ENCODE data around the gene MAPT.
"Not testable (repeated sequence)": the region's sequence is repeated elsewhere in the genome, so short reads cannot be mapped to it uniquely, and the experiment has no call there.

MAPT gene

GRCh38 chr17:45861165-45861564 lies 33.2 kb upstream of the MAPT start:
- FAIRE-seq (no peak), DNase-seq (ENCODE audit: low spot score) (no peak)

- FAIRE-seq; DNase-seq (ENCODE audit: low spot score): not testable (repeated sequence)
These were observed 32.2 kb upstream of the MAPT start for GRCh38 chr17:45862127-45862526.

- DNase-seq (ENCODE audit: low spot score) (no peak), FAIRE-seq (no peak)
These were observed 30.3 kb upstream of the MAPT start for GRCh38 chr17:45863857-45864654.

- DNase-seq (ENCODE audit: low spot score), result no peak
- no peak for FAIRE-seq
These were observed 27.2 kb upstream of the MAPT start for GRCh38 chr17:45867171-45867570.

- FAIRE-seq, result no peak
- DNase-seq (ENCODE audit: low spot score), result no peak
These were observed 26.7 kb upstream of the MAPT start for GRCh38 chr17:45867702-45868101.

GRCh38 chr17:45868276-45868675 lies 26.1 kb upstream of the MAPT start:
- FAIRE-seq (no peak), DNase-seq (ENCODE audit: low spot score) (no peak)

GRCh38 chr17:45869676-45870341 lies 24.5 kb upstream of the MAPT start:
- FAIRE-seq, result no peak
- DNase-seq (ENCODE audit: low spot score), result no peak

GRCh38 chr17:45870342-45870974 lies 23.9 kb upstream of the MAPT start:
- no peak for FAIRE-seq
- no peak for DNase-seq (ENCODE audit: low spot score)

- DNase-seq (ENCODE audit: low spot score) (no peak), FAIRE-seq (no peak)
These were observed 22.6 kb upstream of the MAPT start for GRCh38 chr17:45871718-45872117.

GRCh38 chr17:45873728-45874127 lies 20.6 kb upstream of the MAPT start:
- no peak for DNase-seq (ENCODE audit: low spot score)
- no peak for FAIRE-seq

- FAIRE-seq (no peak), DNase-seq (ENCODE audit: low spot score) (no peak)
These were observed 20.2 kb upstream of the MAPT start for GRCh38 chr17:45874151-45874550.

GRCh38 chr17:45876539-45876938 lies 17.8 kb upstream of the MAPT start:
- no peak for FAIRE-seq

GRCh38 chr17:45877467-45877866 lies 16.9 kb upstream of the MAPT start:
- DNase-seq (ENCODE audit: low spot score) (no peak), FAIRE-seq (no peak)

More at GRCh38 chr17:45876539-45876938, 17.8 kb upstream of the MAPT start:
- no peak for DNase-seq (ENCODE audit: low spot score)

- DNase-seq (ENCODE audit: low spot score) (no peak), FAIRE-seq (no peak)
These were observed 11.3 kb upstream of the MAPT start for GRCh38 chr17:45883063-45883462.

GRCh38 chr17:45886852-45887251 lies 7.5 kb upstream of the MAPT start:
- DNase-seq (ENCODE audit: low spot score), result no peak
- FAIRE-seq, result no peak

GRCh38 chr17:45888392-45888791 lies 6.0 kb upstream of the MAPT start:
- no peak for FAIRE-seq

GRCh38 chr17:45889579-45889978 lies 4.8 kb upstream of the MAPT start:
- no peak for FAIRE-seq
- no peak for DNase-seq (ENCODE audit: low spot score)

More at GRCh38 chr17:45888392-45888791, 6.0 kb upstream of the MAPT start:
- no peak for DNase-seq (ENCODE audit: low spot score)

- no peak for FAIRE-seq
- no peak for DNase-seq (ENCODE audit: low spot score)
These were observed 681 bp upstream of the MAPT start for GRCh38 chr17:45893725-45894021.

- DNase-seq (ENCODE audit: low spot score) (no peak), FAIRE-seq (no peak)
These were observed 1.1 kb downstream of the MAPT start for GRCh38 chr17:45895304-45895968.

- no peak for DNase-seq (ENCODE audit: low spot score)
- no peak for FAIRE-seq
These were observed 1.8 kb downstream of the MAPT start for GRCh38 chr17:45895969-45896785.

Measured in RCC 7860 (cell line).